Loucy (cell line): ENCODE data around the gene KLK12.

ENCODE experiments used
- CTCF ChIP-seq: fragments of 200-600 bp; sonication (generic); conservative IDR thresholded peaks from 2 replicates; pipeline ENCODE4 v1.5.1; 2014; ENCODE audit warnings: mild to moderate bottlenecking, antibody characterized with exemption, low read length
- EZH2phosphoT487 ChIP-seq: fragments of 200-600 bp; IDR thresholded peaks from 2 replicates; pipeline ENCODE4 v1.6.1; 2018; ENCODE audit warnings: antibody characterized with exemption, mild to moderate bottlenecking, moderate library complexity, borderline replicate concordance

- TF ChIP-seq CTCF = no peak
- no peak for TF ChIP-seq EZH2phosphoT487
Measured at GRCh38 chr19:51076631-51077213, 41.9 kb upstream of the KLK12 start.
